ENCODE data around the gene PDS5A. TPM values are rescaled to one million over a fixed set of nuclear protein-coding genes. Genes with fewer than 3 reads are reported as not detected.

Gene PDS5A
- total RNA-seq, 1 experiment from 2014 or later, result 86.4 TPM

DNA sequence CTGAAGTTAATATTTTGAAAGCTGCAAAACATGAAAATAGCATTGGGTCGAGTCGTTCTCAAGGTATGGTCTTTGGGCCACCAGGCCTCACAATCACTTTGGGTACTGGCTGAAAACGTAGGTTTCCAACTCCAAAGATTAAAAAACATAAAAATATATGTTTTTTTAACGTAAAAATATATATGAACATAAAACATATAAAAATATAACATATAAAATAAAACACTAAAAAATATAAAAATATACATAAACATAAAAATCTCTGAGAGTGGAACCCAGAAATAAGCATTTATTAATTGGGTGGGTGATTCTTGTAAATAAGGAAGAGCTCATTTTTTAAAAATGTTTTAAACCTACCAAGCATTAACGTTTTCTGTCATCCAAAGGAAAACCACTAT, 666 bp upstream of the PDS5A start:
- Histone ChIP-seq H3K9me2 (ENCODE audit: insufficient read depth) (no peaks in the 10 kb centered on the region), H3K9me3 (ENCODE audit: insufficient read depth, low read depth) (no peaks in the 10 kb centered on the region), H3K79me2 (ENCODE audit: low read depth) (peaks cover 39% of the 10 kb centered on the region), H3K27me3 (ENCODE audit: insufficient read depth, low read depth) (no peaks in the 10 kb centered on the region), H3F3A (ENCODE audit: insufficient read depth, low read depth) (no peaks in the 10 kb centered on the region), H3K36me3 (ENCODE audit: low read depth) (peaks cover 13% of the 10 kb centered on the region), H2AFZ (peak overlapping the region; percentile 98), H3K4me1 (replicated peaks; ENCODE audit: insufficient read depth) (peaks cover 18% of the 10 kb centered on the region), H3K27ac (no peak overlapping the region), H3K4me3 (peak overlapping the region; percentile 93; the same call in 1 of the 2 replicates), H3K4me2 (peak overlapping the region; percentile 100), H4K20me1 (ENCODE audit: insufficient read depth) (peaks cover 21% of the 10 kb centered on the region)
- TF ChIP-seq EZH2 (IDR thresholded peaks at IDR 0.05; ENCODE audit: low read depth), result no peak
- TF ChIP-seq, protein P1, sequence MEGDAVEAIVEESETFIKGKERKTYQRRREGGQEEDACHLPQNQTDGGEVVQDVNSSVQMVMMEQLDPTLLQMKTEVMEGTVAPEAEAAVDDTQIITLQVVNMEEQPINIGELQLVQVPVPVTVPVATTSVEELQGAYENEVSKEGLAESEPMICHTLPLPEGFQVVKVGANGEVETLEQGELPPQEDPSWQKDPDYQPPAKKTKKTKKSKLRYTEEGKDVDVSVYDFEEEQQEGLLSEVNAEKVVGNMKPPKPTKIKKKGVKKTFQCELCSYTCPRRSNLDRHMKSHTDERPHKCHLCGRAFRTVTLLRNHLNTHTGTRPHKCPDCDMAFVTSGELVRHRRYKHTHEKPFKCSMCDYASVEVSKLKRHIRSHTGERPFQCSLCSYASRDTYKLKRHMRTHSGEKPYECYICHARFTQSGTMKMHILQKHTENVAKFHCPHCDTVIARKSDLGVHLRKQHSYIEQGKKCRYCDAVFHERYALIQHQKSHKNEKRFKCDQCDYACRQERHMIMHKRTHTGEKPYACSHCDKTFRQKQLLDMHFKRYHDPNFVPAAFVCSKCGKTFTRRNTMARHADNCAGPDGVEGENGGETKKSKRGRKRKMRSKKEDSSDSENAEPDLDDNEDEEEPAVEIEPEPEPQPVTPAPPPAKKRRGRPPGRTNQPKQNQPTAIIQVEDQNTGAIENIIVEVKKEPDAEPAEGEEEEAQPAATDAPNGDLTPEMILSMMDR (conservative IDR thresholded peaks at IDR 0.05), result no peak
- DNase-seq, result no peak
- ChIA-PET POLR2A (ENCODE audit: unreplicated experiment) (interaction anchor here (0.7 kb wide), 1 partner anchor 1222 kb away, joined by 6 read pairs; no protein-coding TSS in a partner anchor), CTCF (interaction anchor here (0.5 to 0.8 kb wide), 3 partner anchors 49 to 313 kb away, joined by 3 read pairs; no protein-coding TSS in a partner anchor)
- intact Hi-C loops (cut with micrococcal nuclease; ENCODE audit: unreplicated experiment), result loop anchor here (1.0 to 10.0 kb wide), 4 partner anchors 79 to 1224 kb away; partner anchors contain the start of gene SMIM14
- BruUV-seq (replicated peaks), result no TSS peak

DNA sequence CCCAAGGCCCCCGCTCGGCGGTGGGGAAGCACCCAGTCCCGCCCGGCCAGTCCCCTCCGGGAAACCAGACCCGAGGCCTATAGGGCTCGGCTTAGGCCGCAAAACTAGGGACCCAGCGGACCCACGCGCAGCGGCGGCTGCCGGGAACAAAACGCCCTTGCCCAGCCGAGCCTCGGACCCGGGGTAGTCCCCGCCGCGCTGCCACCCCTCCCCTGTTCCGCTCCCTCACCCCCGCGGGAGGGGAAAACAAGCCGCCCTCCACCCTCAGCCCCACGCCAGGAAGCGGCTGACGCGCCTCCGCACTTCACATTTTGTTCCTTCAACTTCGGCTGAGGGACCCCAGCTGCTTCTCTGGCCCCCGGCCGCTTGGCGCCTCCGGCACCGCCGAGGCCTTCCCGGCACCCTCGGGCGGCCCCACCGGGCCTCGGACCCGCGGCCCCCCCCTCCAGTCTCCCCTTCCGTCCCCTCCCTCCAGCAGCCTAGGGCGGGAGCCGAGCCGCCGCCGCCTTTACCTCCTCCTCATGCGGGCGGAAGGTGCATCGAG, 694 bp downstream of the PDS5A start:
- peak overlapping the region; percentile 87 for H2AFZ ChIP-seq
- intact Hi-C loops (cut with micrococcal nuclease; ENCODE audit: unreplicated experiment), result loop anchor here (1.0 to 10.0 kb wide), 5 partner anchors 282 to 1222 kb away; partner anchors contain the start of gene SMIM14
- ChIA-PET CTCF (no interaction called here), POLR2A (ENCODE audit: unreplicated experiment) (no interaction called here)
- peaks cover 18% of the 10 kb centered on the region for H3K36me3 ChIP-seq (ENCODE audit: low read depth)
- no peaks in the 10 kb centered on the region for H3K9me3 ChIP-seq (ENCODE audit: insufficient read depth, low read depth)
- H3K27me3 ChIP-seq (ENCODE audit: insufficient read depth, low read depth), result no peaks in the 10 kb centered on the region
- peaks cover 53% of the 10 kb centered on the region for H3K79me2 ChIP-seq (ENCODE audit: low read depth)
- no peaks in the 10 kb centered on the region for H3F3A ChIP-seq (ENCODE audit: insufficient read depth, low read depth)
- peak overlapping the region; percentile 93 for H3K4me3 ChIP-seq
- H3K4me2 ChIP-seq, result peak overlapping the region; percentile 81
- H3K27ac ChIP-seq, result peak overlapping the region; percentile 72
- no peak for DNase-seq
- peaks cover 27% of the 10 kb centered on the region for H4K20me1 ChIP-seq (ENCODE audit: insufficient read depth)
- TF ChIP-seq EZH2 (IDR thresholded peaks at IDR 0.05; ENCODE audit: low read depth), result no peak
- no peaks in the 10 kb centered on the region for H3K9me2 ChIP-seq (ENCODE audit: insufficient read depth)
- H3K4me1 ChIP-seq (replicated peaks; ENCODE audit: insufficient read depth), result peaks cover 18% of the 10 kb centered on the region
- no TSS peak for BruUV-seq (replicated peaks)

DNA sequence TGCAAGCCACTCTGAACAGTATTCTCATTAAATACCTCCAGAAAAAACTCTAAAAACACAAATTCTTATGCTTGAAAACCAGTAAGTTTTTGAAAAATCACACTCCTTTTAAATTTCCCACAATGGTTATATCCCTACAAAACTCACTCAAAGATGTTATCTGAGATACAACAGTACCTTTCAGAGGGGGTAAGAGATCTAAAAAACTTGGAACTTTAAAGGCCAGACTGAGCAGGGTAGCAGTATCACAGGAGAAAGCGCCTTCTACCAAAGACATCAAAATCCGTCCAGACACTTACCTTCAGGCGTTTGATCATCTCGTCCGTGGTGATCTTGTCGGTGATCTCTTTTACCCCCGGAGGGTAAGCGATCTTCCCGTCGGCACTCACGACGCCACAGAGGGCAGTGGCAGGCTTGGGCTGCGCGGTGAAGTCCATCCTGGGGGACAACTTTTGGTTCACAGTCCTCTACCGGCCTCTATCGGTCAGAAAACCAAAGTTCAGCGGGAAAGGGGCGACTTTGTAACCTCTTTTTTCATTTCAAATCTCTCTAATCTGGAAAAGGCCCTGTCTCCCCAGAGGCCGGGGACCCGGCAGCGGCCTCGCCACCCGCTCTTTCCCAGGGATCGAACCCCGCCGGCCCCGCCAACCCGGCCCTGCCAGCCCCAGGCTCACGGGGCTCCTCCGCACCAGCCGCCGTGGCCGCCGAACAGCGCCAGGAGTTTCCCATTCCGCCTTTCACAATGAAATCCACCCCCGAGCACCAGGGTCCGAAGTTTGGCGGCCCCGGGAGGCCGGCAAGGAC, 1.4 kb downstream of the PDS5A start:
- Histone ChIP-seq H3K36me3 (ENCODE audit: low read depth) (peaks cover 18% of the 10 kb centered on the region), H3F3A (ENCODE audit: insufficient read depth, low read depth) (0 out of 2 replicates have a peak, but pooled peaks cover 2% of the 10 kb centered on the region), H3K79me2 (ENCODE audit: low read depth) (peaks cover 60% of the 10 kb centered on the region), H3K27me3 (ENCODE audit: insufficient read depth, low read depth) (no peaks in the 10 kb centered on the region), H3K9me3 (ENCODE audit: insufficient read depth, low read depth) (no peaks in the 10 kb centered on the region), H3K9me2 (ENCODE audit: insufficient read depth) (no peaks in the 10 kb centered on the region), H3K27ac (peak overlapping the region; percentile 72), H4K20me1 (ENCODE audit: insufficient read depth) (peaks cover 33% of the 10 kb centered on the region), H3K4me1 (replicated peaks; ENCODE audit: insufficient read depth) (peaks cover 18% of the 10 kb centered on the region), H3K4me3 (peak overlapping the region; percentile 93), H2AFZ (peak overlapping the region; percentile 87), H3K4me2 (peak overlapping the region; percentile 81)
- TF ChIP-seq EZH2 (IDR thresholded peaks at IDR 0.05; ENCODE audit: low read depth), result no peak
- TF ChIP-seq, protein P1 (conservative IDR thresholded peaks at IDR 0.05), result peak; percentile 82
- ChIA-PET POLR2A (ENCODE audit: unreplicated experiment) (no interaction called here), CTCF (no interaction called here)
- intact Hi-C loops (cut with micrococcal nuclease; ENCODE audit: unreplicated experiment), result loop anchor here (1.0 to 10.0 kb wide), 4 partner anchors 281 to 1222 kb away; partner anchors contain the start of gene SMIM14
- no TSS peak for BruUV-seq (replicated peaks)
- peak; percentile 66 to 75 for DNase-seq

All from PC-9 (cell line).